ENCODE data around the gene C1QTNF8.

Gene C1QTNF8

GRCh38 chr16:1050516-1050915 is 45.5 kb downstream of the C1QTNF8 start:
- TF ChIP-seq, protein P1, sequence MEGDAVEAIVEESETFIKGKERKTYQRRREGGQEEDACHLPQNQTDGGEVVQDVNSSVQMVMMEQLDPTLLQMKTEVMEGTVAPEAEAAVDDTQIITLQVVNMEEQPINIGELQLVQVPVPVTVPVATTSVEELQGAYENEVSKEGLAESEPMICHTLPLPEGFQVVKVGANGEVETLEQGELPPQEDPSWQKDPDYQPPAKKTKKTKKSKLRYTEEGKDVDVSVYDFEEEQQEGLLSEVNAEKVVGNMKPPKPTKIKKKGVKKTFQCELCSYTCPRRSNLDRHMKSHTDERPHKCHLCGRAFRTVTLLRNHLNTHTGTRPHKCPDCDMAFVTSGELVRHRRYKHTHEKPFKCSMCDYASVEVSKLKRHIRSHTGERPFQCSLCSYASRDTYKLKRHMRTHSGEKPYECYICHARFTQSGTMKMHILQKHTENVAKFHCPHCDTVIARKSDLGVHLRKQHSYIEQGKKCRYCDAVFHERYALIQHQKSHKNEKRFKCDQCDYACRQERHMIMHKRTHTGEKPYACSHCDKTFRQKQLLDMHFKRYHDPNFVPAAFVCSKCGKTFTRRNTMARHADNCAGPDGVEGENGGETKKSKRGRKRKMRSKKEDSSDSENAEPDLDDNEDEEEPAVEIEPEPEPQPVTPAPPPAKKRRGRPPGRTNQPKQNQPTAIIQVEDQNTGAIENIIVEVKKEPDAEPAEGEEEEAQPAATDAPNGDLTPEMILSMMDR (IDR thresholded peaks at IDR 0.05; ENCODE audit: low read depth, low read length, missing control alignments): no peak
- no peak for DNase-seq (ENCODE audit: low read depth)
- no peak overlapping the region for H3K4me3 ChIP-seq (ENCODE audit: low read depth, low read length)

- TF ChIP-seq, protein P1 (IDR thresholded peaks at IDR 0.05; ENCODE audit: low read depth, low read length, missing control alignments): no peak
- DNase-seq (ENCODE audit: low read depth): no peak
- no peak overlapping the region for H3K4me3 ChIP-seq (ENCODE audit: low read depth, low read length)
These were observed 46.1 kb downstream of the C1QTNF8 start for GRCh38 chr16:1049976-1050247.

- TF ChIP-seq, protein P1 (IDR thresholded peaks at IDR 0.05; ENCODE audit: low read depth, low read length, missing control alignments): no peak
These were observed 46.7 kb downstream of the C1QTNF8 start for GRCh38 chr16:1049113-1049975.

DNA sequence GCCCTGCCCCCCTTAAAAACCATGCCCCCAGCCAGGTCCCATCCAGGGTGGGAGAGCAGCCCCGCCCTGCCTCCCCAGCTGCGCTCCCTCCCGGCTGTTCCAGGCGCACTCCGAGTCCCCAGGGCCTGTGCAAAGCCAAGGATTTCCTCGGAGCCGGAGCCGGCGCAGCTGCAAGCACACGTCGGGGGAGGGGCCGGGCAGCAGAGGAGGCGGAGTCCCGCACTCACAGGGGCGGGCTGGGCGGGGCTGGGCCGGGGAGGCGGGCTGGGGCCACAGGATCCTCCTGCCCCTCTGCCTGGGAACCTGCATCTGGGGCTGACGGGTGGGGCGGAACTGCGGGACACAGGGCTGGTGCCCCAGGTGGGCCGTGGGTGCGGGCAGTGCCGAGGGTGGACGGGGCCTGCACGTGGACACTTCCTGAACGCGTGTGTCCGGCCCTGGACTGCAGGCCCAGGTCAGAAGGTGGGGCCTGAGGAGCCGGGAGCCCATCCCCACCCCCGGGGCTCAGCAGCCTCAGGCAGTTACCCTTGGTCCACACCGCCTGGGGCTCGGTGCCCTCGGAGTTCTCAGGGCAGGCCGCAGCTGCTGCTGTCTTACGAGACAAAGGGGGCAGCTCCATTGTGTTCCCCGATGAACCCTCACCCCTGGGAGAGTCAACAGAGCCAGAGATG is 47.5 kb downstream of the C1QTNF8 start:
- no peak overlapping the region for H3K4me3 ChIP-seq (ENCODE audit: low read depth, low read length)
- TF ChIP-seq, protein P1 (IDR thresholded peaks at IDR 0.05; ENCODE audit: low read depth, low read length, missing control alignments): no peak
- no peak for DNase-seq (ENCODE audit: low read depth)

More at GRCh38 chr16:1049113-1049975, 46.7 kb downstream of the C1QTNF8 start:
- DNase-seq (ENCODE audit: low read depth): no peak
- no peak overlapping the region for H3K4me3 ChIP-seq (ENCODE audit: low read depth, low read length)

GRCh38 chr16:1047801-1048200 is 48.2 kb downstream of the C1QTNF8 start:
- TF ChIP-seq, protein P1 (IDR thresholded peaks at IDR 0.05; ENCODE audit: low read depth, low read length, missing control alignments): no peak
- DNase-seq (ENCODE audit: low read depth): no peak
- H3K4me3 ChIP-seq (ENCODE audit: low read depth, low read length): no peak overlapping the region

DNA sequence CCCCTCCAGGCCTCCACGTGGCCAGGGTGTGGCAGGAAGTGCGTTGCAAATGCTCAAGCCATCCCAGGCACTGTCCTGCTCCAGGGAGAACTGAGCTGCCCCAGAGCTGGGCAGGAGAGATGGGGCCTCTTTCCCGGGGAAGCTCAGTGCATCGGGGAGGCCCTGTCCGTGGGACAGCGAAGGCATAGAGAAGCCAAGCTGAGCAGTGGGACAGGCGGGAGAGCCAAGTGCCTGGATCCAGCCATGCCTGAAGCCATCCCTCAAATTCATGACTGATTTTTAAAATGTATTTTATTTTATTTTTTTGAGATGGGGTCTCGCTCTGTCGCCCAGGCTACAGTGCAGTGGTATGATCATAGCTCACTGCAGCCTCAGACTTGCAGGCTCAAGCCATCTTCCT is 48.9 kb downstream of the C1QTNF8 start:
- TF ChIP-seq, protein P1 (IDR thresholded peaks at IDR 0.05; ENCODE audit: low read depth, low read length, missing control alignments): no peak
- no peak for DNase-seq (ENCODE audit: low read depth)
- no peak overlapping the region for H3K4me3 ChIP-seq (ENCODE audit: low read depth, low read length)

All from GM12864 (cell line).